HepG2 (cell line): ENCODE measurements around the gene UBALD1. TPM values are rescaled to one million over a fixed set of nuclear protein-coding genes. Genes with fewer than 3 reads are reported as not detected.

ENCODE experiments used
- ATAC-seq: fragments of 200-7000 bp; cut with Tn5 transposase; 3 replicates; pipeline ENCODE4 v1.9.1; 2020; ENCODE audit warnings: mild to moderate bottlenecking, moderate library complexity
- BruUV-seq: library from RNA; stranded (reverse); fragments of 400-500 nt; replicated peaks from 2 replicates; lab custom pipeline; 2021; lab: Mats Ljungman, UMichigan
- CTCF ChIA-PET: fragments of 300-600 bp; formaldehyde crosslinking; extraction: SDS; loops from one replicate; lab custom pipeline; 2021; ENCODE audit warnings: low total read pairs, inconsistent platforms, low intra/inter-chr PET ratio; lab: Yijun Ruan, JAX
- POLR2A ChIA-PET: fragments of 350-600 bp; sonication (Branson Sonifier 250); formaldehyde crosslinking; loops from one replicate; lab custom pipeline; 2020; ENCODE audit warnings: antibody characterized with exemption, inconsistent platforms; lab: Yijun Ruan, JAX
- DNase-seq: peaks from one replicate; pipeline ENCODE4 v3.0.0-alpha.2; 2015; ENCODE audit warnings: low spot score
- FAIRE-seq: peaks from 3 replicates; lab custom pipeline; 2011; peaks lifted over from hg19 to GRCh38; lab: Jason Lieb, UNC
- H2AFZ ChIP-seq: one replicate; pipeline ENCODE4 v1.6.1; 2011; ENCODE audit warnings: low read length, inconsistent platforms
- H3K27ac ChIP-seq: fragments of 300-600 bp; 3 replicates; pipeline ENCODE4 v1.8.0; 2011; ENCODE audit warnings: mixed run types, mild to moderate bottlenecking, mixed read lengths, low read length, inconsistent platforms; ENCODE audit not compliant: insufficient read depth; ENCODE audit errors: extremely low read length
- H3K27me3 ChIP-seq, 2 experiments: fragments of 200-600 bp in 1 of 2; 2 replicates in 1 of 2; 3 replicates in 1 of 2; pipeline versions ENCODE4 v1.6.0 to v1.8.0; 2011; ENCODE audit warnings: low read length in 2 of 2, mild to moderate bottlenecking in 2 of 2, moderate library complexity in 2 of 2, inconsistent platforms in 1 of 2; ENCODE audit not compliant: insufficient read depth in 2 of 2, control insufficient read depth in 1 of 2
- H3K36me3 ChIP-seq, 2 experiments: fragments of 200-600 bp in 1 of 2; replicated peaks in 1 of 2; 2 replicates in 1 of 2; 3 replicates in 1 of 2; pipeline versions ENCODE4 v1.5.1 to v1.8.0; 2011; ENCODE audit warnings: low read length in 2 of 2, inconsistent platforms in 1 of 2; ENCODE audit not compliant: insufficient read depth in 2 of 2, control insufficient read depth in 1 of 2
- H3K4me1 ChIP-seq: 2 replicates; pipeline ENCODE4 v1.5.1; 2012; ENCODE audit warnings: low read length, inconsistent platforms; ENCODE audit not compliant: insufficient read depth
- H3K4me2 ChIP-seq: 2 replicates; pipeline ENCODE4 v1.6.0; 2011; ENCODE audit warnings: low read depth, low read length, inconsistent platforms
- H3K4me3 ChIP-seq, 3 experiments: fragments of 200-600 bp in 1 of 3; sonication (generic), shearing (Covaris generic) in 1 of 3; replicated peaks in 1 of 3; 2 replicates each; pipeline ENCODE4 v1.5.1; 2011 to 2016; ENCODE audit warnings: low read length in 3 of 3, inconsistent platforms in 2 of 3, low read depth in 2 of 3, mild to moderate bottlenecking in 2 of 3, control low read depth in 1 of 3, mixed read lengths in 1 of 3; ENCODE audit not compliant: insufficient read depth in 1 of 3
- H3K79me2 ChIP-seq: one replicate; pipeline ENCODE4 v1.6.1; 2011; ENCODE audit warnings: low read length, inconsistent platforms; ENCODE audit not compliant: insufficient read depth
- H3K9ac ChIP-seq: 2 replicates; pipeline ENCODE4 v1.6.0; 2011; ENCODE audit warnings: mild to moderate bottlenecking, low read depth, low read length, inconsistent platforms; ENCODE audit not compliant: insufficient read depth
- H3K9me3 ChIP-seq: 2 replicates; pipeline ENCODE4 v1.5.1; 2012; ENCODE audit warnings: mild to moderate bottlenecking, low read length
- H4K20me1 ChIP-seq: 2 replicates; pipeline ENCODE4 v1.6.0; 2011; ENCODE audit warnings: inconsistent platforms, mild to moderate bottlenecking, low read length, moderate library complexity; ENCODE audit not compliant: insufficient read depth
- EP300 ChIP-seq, 3 experiments: sonication (generic) in 1 of 3; formaldehyde crosslinking in 1 of 3; IDR thresholded peaks; 2 replicates each; pipeline versions ENCODE4 v1.5.1 to v1.6.1; 2011 to 2020; ENCODE audit warnings: low read depth in 2 of 3, low read length in 2 of 3, borderline replicate concordance in 1 of 3, improper control_type of control experiment in 1 of 3, mild to moderate bottlenecking in 1 of 3, missing genetic modification reagents in 1 of 3, moderate library complexity in 1 of 3
- HOXD1 ChIP-seq: sonication (generic); formaldehyde crosslinking; IDR thresholded peaks from 2 replicates; pipeline ENCODE4 v1.5.0; 2020; ENCODE audit warnings: missing genetic modification reagents
- MTA3 ChIP-seq: sonication (generic); formaldehyde crosslinking; IDR thresholded peaks from 2 replicates; pipeline ENCODE4 v1.4.0; 2020; ENCODE audit warnings: missing genetic modification reagents
- RBAK ChIP-seq: sonication (generic); formaldehyde crosslinking; IDR thresholded peaks from 2 replicates; pipeline ENCODE4 v1.5.1; 2020; ENCODE audit warnings: mild to moderate bottlenecking, missing genetic modification reagents
- RXRA ChIP-seq: sonication (generic); formaldehyde crosslinking; IDR thresholded peaks from 2 replicates; pipeline ENCODE4 v1.5.1; 2020; ENCODE audit warnings: missing genetic modification reagents
- ZBTB33 ChIP-seq: sonication (generic); formaldehyde crosslinking; IDR thresholded peaks from 2 replicates; pipeline ENCODE4 v1.4.0; 2020; ENCODE audit warnings: missing genetic modification reagents
- ZNF331 ChIP-seq: sonication (generic); formaldehyde crosslinking; IDR thresholded peaks from 2 replicates; pipeline ENCODE4 v1.4.0; 2020; ENCODE audit warnings: missing genetic modification reagents
- ZNF570 ChIP-seq: sonication (generic); formaldehyde crosslinking; IDR thresholded peaks from 2 replicates; pipeline ENCODE4 v1.4.0; 2020; ENCODE audit warnings: mild to moderate bottlenecking, missing genetic modification reagents, borderline replicate concordance
- ZNF572 ChIP-seq: sonication (generic); formaldehyde crosslinking; IDR thresholded peaks from 2 replicates; pipeline ENCODE4 v1.5.1; 2020; ENCODE audit warnings: mild to moderate bottlenecking, missing genetic modification reagents
- ZNF589 ChIP-seq: sonication (generic); formaldehyde crosslinking; conservative IDR thresholded peaks from 2 replicates; pipeline ENCODE4 v1.8.0; 2022; ENCODE audit warnings: mild to moderate bottlenecking, moderate library complexity, missing genetic modification reagents
- ZNF597 ChIP-seq: sonication (generic); formaldehyde crosslinking; IDR thresholded peaks from 2 replicates; pipeline ENCODE4 v1.5.0; 2020; ENCODE audit warnings: missing genetic modification reagents
- ZNF709 ChIP-seq: sonication (generic); formaldehyde crosslinking; IDR thresholded peaks from 2 replicates; pipeline ENCODE4 v1.5.0; 2020; ENCODE audit warnings: mild to moderate bottlenecking, missing genetic modification reagents
- WGBS: methylation state at CpG from one replicate; pipeline ENCODE4 v1.1.6; 2017; ENCODE audit warnings: low lambda C conversion rate; 5-methylcytosine and 5-hydroxymethylcytosine counted together
- in situ Hi-C: cut with HindIII; loops from 2 replicates; pipeline ENCODE4 v1.10.0; 2017; ENCODE audit warnings: low pct_unique_long_range_greater_than_20kb; ENCODE audit not compliant: extremely low pct_ligation_motif_present
- intact Hi-C: fragments of 100-400 bp; cut with micrococcal nuclease; formaldehyde crosslinking; loops from one replicate; pipeline ENCODE4 v1.10.0; 2022; ENCODE audit not compliant: unreplicated experiment
- polyA plus RNA-seq, 8 experiments: library from polyadenylated mRNA; depleted of rRNA in 3 of 8; stranded (reverse) in 7 of 8; unstranded in 1 of 8; fragments of >200 nt; fragmentation: Illumina TruSeq in 4 of 8; extraction: Trizol in 4 of 8; gene quantifications; 2 replicates each; pipeline versions ENCODE4 v1.2.1 to v1.2.3, GENCODE V29; 2011 to 2016; ENCODE audit warnings: low read depth in 4 of 8, missing spikeins in 1 of 8, mixed read lengths in 1 of 8; ENCODE audit not compliant: insufficient read depth in 1 of 8
- total RNA-seq, 5 experiments: library from RNA; depleted of rRNA; stranded (reverse); fragments of >200 nt; fragmentation: Illumina TruSeq; extraction: Trizol; gene quantifications; 2 replicates each; pipeline ENCODE4 v1.2.3, GENCODE V29; 2016; ENCODE audit warnings: low read depth in 1 of 5
- TF ChIP-seq, protein P1 (sequence below): sonication (generic); formaldehyde crosslinking; IDR thresholded peaks from 2 replicates; pipeline ENCODE4 v1.5.0; 2020; ENCODE audit warnings: mild to moderate bottlenecking, missing genetic modification reagents

UBALD1 gene
- total and polyA plus RNA-seq, 2 of the 13 experiments (the other 11 are each of a cell fraction or from before 2014, with no cell fraction given) = 6.8 to 12.3 TPM

DNA sequence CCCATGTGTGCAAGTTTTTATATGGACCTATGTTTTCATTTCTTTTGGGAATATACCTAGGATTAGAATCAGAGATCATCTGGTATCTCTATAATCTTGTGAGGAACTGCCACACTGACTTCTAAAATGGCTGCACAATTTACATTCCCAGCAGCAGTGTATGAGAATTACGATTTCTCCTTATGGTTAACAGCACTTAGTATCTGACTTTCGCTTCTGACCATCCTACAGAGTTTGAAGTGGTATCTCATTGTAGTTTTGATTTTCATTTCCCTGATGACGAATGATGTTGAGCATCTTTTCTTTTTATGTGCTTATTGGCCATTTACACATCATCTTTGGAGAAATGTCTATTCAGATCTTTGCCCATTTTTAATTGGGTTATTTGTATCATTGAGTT lies 48.5 kb downstream of the UBALD1 start:
- H3K4me3 ChIP-seq = no peak overlapping the region
- no peak for TF ChIP-seq ZNF589 (CRISPR knock-in tag)
- TF ChIP-seq ZNF331 = no peak
- TF ChIP-seq, protein P1, sequence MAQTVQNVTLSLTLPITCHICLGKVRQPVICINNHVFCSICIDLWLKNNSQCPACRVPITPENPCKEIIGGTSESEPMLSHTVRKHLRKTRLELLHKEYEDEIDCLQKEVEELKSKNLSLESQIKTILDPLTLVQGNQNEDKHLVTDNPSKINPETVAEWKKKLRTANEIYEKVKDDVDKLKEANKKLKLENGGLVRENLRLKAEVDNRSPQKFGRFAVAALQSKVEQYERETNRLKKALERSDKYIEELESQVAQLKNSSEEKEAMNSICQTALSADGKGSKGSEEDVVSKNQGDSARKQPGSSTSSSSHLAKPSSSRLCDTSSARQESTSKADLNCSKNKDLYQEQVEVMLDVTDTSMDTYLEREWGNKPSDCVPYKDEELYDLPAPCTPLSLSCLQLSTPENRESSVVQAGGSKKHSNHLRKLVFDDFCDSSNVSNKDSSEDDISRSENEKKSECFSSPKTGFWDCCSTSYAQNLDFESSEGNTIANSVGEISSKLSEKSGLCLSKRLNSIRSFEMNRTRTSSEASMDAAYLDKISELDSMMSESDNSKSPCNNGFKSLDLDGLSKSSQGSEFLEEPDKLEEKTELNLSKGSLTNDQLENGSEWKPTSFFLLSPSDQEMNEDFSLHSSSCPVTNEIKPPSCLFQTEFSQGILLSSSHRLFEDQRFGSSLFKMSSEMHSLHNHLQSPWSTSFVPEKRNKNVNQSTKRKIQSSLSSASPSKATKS = no peak
- no peak for TF ChIP-seq EP300 (IDR thresholded peaks at IDR 0.05; ENCODE audit: low read depth in 2 of 2, low read length in 2 of 2)
- TF ChIP-seq EP300 (CRISPR knock-in tag; IDR thresholded peaks at IDR 0.05; ENCODE audit: borderline replicate concordance) = no peak
- TF ChIP-seq ZNF570 = no peak
- TF ChIP-seq RBAK (CRISPR knock-in tag) = no peak
- no peak for TF ChIP-seq MTA3
- TF ChIP-seq RXRA = no peak
- TF ChIP-seq ZNF597 (CRISPR knock-in tag) = no peak
- TF ChIP-seq ZNF709 (CRISPR knock-in tag) = no peak
- no peak for TF ChIP-seq ZNF572
- no peak for TF ChIP-seq HOXD1 (CRISPR knock-in tag)
- TF ChIP-seq ZBTB33 (CRISPR knock-in tag) = no peak
- no peak overlapping the region for H3K4me2 ChIP-seq
- intact Hi-C loops (loop anchor here (10.0 kb wide), 1 partner anchor 71 kb away; no protein-coding TSS in a partner anchor), in situ Hi-C loops (no loop called here)
- no peaks in the 10 kb centered on the region for H4K20me1 ChIP-seq
- ATAC-seq (no peak), FAIRE-seq (no peak), DNase-seq (no peak)
- ChIA-PET CTCF (no interaction called here), POLR2A (no interaction called here)
- no peaks in the 10 kb centered on the region for H3K36me3 ChIP-seq
- no peak overlapping the region for H3K9ac ChIP-seq
- H3K79me2 ChIP-seq = no peaks in the 10 kb centered on the region
- peaks cover 0 to 27% of the 10 kb centered on the region in 2 experiments; a peak in 2 of 5 replicates for H3K27me3 ChIP-seq
- no peaks in the 10 kb centered on the region for H3K9me3 ChIP-seq
- BruUV-seq = no TSS peak
- 26% methylated on average over 3 of the region's 3 CpGs for WGBS
- H3K27ac ChIP-seq = no peak overlapping the region
- H3K4me1 ChIP-seq = peaks cover 24% of the 10 kb centered on the region
- H2AFZ ChIP-seq = no peak overlapping the region
